ENCODE measurements around the gene APOL1. TPM values are rescaled to one million over a fixed set of nuclear protein-coding genes. Genes with fewer than 3 reads are reported as not detected.

The APOL1 gene
- total and polyA plus RNA-seq, 2 of the 4 experiments (the other 2 are of a cell fraction): 0.36 to 0.77 TPM

GRCh38 chr22:36237462-36238372, 15.2 kb upstream of the APOL1 start:
- no peak overlapping the region for H3K18ac ChIP-seq (ENCODE audit: low read depth, low read length)
- H3K23ac ChIP-seq (ENCODE audit: low read depth, low read length): peak overlapping the region; percentile 93; the same call in 1 of the 2 replicates
- H2AK5ac ChIP-seq (ENCODE audit: low read depth, low read length): peak overlapping the region; percentile 70
- POLR2A ChIA-PET (ENCODE audit: unreplicated experiment): no interaction called here
- no TSS peak for BruUV-seq (replicated peaks)
- no peak overlapping the region; a peak in 1 of 4 replicates for H4K8ac ChIP-seq (ENCODE audit: low read depth in 2 of 2, low read length in 2 of 2)
- H3K36me3 ChIP-seq (ENCODE audit: control insufficient read depth, insufficient read depth, low read length): peaks cover 7% of the 10 kb centered on the region; the same call in 1 of the 2 replicates
- ATAC-seq (ENCODE audit: low read depth): no peak
- DNase-seq: no peak
- no peak overlapping the region for H2BK20ac ChIP-seq (ENCODE audit: low read depth, low read length)
- intact Hi-C loops (cut with micrococcal nuclease) (loop anchor here (2.0 to 5.0 kb wide), 2 partner anchors 40 to 41 kb away; no protein-coding TSS in a partner anchor), dilution Hi-C loops (cut with HindIII; ENCODE audit: low sequenced_read_pairs, unreplicated experiment) (no loop called here), in situ Hi-C loops (cut with MboI; ENCODE audit: low sequenced_read_pairs) (no loop called here)
- H3K56ac ChIP-seq (ENCODE audit: extremely low read depth, insufficient read depth, low read length): no peak overlapping the region
- no peaks in the 10 kb centered on the region for H3K9me3 ChIP-seq (ENCODE audit: control insufficient read depth, insufficient read depth, low read length)
- peak overlapping the region; percentile 91 for H2BK5ac ChIP-seq (ENCODE audit: low read depth, low read length, poor library complexity, severe bottlenecking)
- H3K9me1 ChIP-seq (ENCODE audit: insufficient read depth, low read length): peaks cover 17% of the 10 kb centered on the region
- H4K91ac ChIP-seq (ENCODE audit: insufficient read depth, low read depth, low read length): no peak overlapping the region
- peak overlapping the region; percentile 95 for H3K4me2 ChIP-seq (ENCODE audit: low read depth, low read length)
- CTCF ChIA-PET: interaction anchor here (3.0 kb wide), 1 partner anchor 42 kb away, joined by 8 read pairs; no protein-coding TSS in a partner anchor
- H3K9ac ChIP-seq (ENCODE audit: low read depth, low read length): peak overlapping the region; percentile 86
- H3K14ac ChIP-seq (replicated peaks; ENCODE audit: low read depth, low read length): peak overlapping the region; percentile 24; the same call in 1 of the 2 replicates
- H2BK120ac ChIP-seq (ENCODE audit: low read depth, low read length): no peak overlapping the region
- peak overlapping the region; percentile 85 for H2AK9ac ChIP-seq (replicated peaks; ENCODE audit: low read depth, low read length, poor library complexity)
- peak overlapping the region; percentile 92 for H3K4ac ChIP-seq (ENCODE audit: low read depth, low read length)
- H3K79me1 ChIP-seq (ENCODE audit: low read depth in 1 of 2, low read length in 2 of 2): peaks cover 4 to 49% of the 10 kb centered on the region in 2 experiments
- H4K20me1 ChIP-seq (ENCODE audit: insufficient read depth, low read length): peaks cover 9% of the 10 kb centered on the region; the same call in 1 of the 2 replicates
- WGBS, 2 experiments (ENCODE audit: extremely low coverage in 2 of 2, insufficient read length in 1 of 2): 75% methylated on average over 4 of the region's 12 CpGs; no CpG with 5 or more reads in 1 of the 2 experiments
- peak overlapping the region; percentile 73; the same call in 1 of the 2 replicates for H3K27ac ChIP-seq (ENCODE audit: insufficient read depth, low read length)
- H3K27me3 ChIP-seq (ENCODE audit: control insufficient read depth, insufficient read depth, low read length): no peaks in the 10 kb centered on the region
- peak overlapping the region; percentile 77 for H4K5ac ChIP-seq (ENCODE audit: low read depth, low read length)
- H2AFZ ChIP-seq (replicated peaks; ENCODE audit: low read length, poor library complexity): peak overlapping the region; percentile 9
- H2BK15ac ChIP-seq (ENCODE audit: low read depth, low read length): no peak overlapping the region
- H3K4me1 ChIP-seq (ENCODE audit: control insufficient read depth, insufficient read depth, low read length): peaks cover 19% of the 10 kb centered on the region
- H3K4me3 ChIP-seq (ENCODE audit: insufficient read depth, low read depth, low read length): peak overlapping the region; percentile 65
- no peak for TF ChIP-seq MXI1 (IDR thresholded peaks at IDR 0.05; ENCODE audit: borderline replicate concordance, low read depth, low read length)
- no peak for TF ChIP-seq CTCF (conservative IDR thresholded peaks at IDR 0.05; ENCODE audit: low read depth, low read length)
- TF ChIP-seq BHLHE40 (IDR thresholded peaks at IDR 0.05; ENCODE audit: low read depth, low read length): no peak
- no peak for TF ChIP-seq CEBPB (IDR thresholded peaks at IDR 0.05; ENCODE audit: low read depth, low read length)
- TF ChIP-seq USF2 (IDR thresholded peaks at IDR 0.05; ENCODE audit: low read depth, low read length): no peak
- TF ChIP-seq POLR2A (IDR thresholded peaks at IDR 0.05; ENCODE audit: low read depth, low read length): no peak; the same call in 1 of the 2 replicates
- no peak for TF ChIP-seq ELK1 (IDR thresholded peaks at IDR 0.05; ENCODE audit: borderline replicate concordance, low read depth, low read length)
- TF ChIP-seq MAFK (IDR thresholded peaks at IDR 0.05; ENCODE audit: low read depth, low read length): no peak
- no peak for TF ChIP-seq RAD21 (IDR thresholded peaks at IDR 0.05; ENCODE audit: low read length)
- TF ChIP-seq RCOR1 (IDR thresholded peaks at IDR 0.05; ENCODE audit: insufficient replicate concordance, low read length): no peak
- no peak for TF ChIP-seq CHD1 (IDR thresholded peaks at IDR 0.05; ENCODE audit: low read depth, low read length)
- TF ChIP-seq NFE2L2 (IDR thresholded peaks at IDR 0.05; ENCODE audit: low read depth, low read length): no peak
- TF ChIP-seq MAZ (IDR thresholded peaks at IDR 0.05; ENCODE audit: borderline replicate concordance, low read depth, low read length): no peak

All from IMR-90 (cell line).